Fibroblast of skin of right biceps (primary cell): ENCODE measurements around the gene GOLGA6D.
"Not testable (repeated sequence)": the region's sequence is repeated elsewhere in the genome, so short reads cannot be mapped to it uniquely, and the experiment has no call there.

Experiments used
- DNase-seq: peaks from one replicate; pipeline ENCODE4 v3.0.0-alpha.2; 2013

The GOLGA6D gene, protein sequence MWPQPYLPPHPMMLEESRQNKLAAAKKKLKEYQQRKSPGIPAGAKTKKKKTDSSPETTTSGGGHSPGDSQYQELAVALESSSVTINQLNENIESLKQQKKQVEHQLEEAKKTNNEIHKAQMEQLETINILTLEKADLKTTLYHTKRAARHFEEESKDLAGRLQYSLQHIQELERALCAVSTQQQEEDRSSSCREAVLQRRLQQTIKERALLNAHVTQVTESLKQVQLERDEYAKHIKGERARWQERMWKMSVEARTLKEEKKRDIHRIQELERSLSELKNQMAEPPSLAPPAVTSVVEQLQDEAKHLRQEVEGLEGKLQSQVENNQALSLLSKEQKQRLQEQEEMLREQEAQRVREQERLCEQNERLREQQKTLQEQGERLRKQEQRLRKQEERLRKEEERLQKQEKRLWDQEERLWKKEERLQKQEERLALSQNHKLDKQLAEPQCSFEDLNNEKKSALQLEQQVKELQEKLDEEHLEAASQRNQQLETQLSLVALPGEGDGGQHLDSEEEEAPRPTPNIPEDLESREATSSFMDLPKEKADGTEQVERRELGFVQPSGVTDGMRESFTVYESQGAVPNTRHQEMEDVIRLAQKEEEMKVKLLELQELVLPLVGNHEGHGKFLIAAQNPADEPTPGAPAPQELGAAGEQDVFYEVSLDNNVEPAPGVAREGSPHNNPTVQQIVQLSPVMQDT

GRCh38 chr15:75282572-75282971 lies at the start of gene GOLGA6D:
GOLGA6D (plus strand) TSS chr15:75282835; CDS start chr15:75282876, 41 bp downstream.
- DNase-seq, result not testable (repeated sequence)

DNA sequence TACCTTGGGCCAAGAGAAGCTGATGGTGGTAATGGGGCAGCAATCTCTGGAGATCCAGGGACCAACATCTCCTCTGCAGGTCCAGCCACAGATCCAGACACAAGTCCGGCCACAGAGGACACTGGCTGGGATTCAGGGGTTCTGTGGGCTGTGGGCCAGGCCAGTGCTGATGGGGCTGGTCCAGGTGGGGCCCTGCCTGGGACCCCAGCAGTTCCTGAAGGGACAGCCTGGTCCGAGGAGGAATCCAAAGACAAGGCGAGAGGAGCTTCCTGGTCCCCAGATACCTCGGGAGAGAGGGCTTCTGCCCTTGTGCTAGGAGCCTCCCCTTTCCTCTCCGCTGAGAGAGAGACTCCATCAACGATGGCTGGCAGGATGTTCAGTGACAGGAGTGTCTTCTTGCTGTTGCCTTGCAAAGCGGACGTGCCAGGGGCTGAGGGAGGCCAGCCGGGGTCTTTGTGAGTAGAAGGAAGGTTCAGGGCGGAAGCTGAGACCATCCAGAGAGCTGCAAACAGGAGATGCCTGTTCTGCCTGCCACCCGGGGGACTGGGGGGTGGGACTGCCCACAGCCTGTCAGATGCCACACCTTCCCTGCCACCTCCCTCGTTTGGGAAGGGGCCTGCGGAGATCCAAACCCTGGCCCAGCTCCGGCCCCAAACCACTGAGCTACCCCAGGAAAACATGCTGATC lies 49.0 kb upstream of the GOLGA6D start:
- DNase-seq, result no peak

DNA sequence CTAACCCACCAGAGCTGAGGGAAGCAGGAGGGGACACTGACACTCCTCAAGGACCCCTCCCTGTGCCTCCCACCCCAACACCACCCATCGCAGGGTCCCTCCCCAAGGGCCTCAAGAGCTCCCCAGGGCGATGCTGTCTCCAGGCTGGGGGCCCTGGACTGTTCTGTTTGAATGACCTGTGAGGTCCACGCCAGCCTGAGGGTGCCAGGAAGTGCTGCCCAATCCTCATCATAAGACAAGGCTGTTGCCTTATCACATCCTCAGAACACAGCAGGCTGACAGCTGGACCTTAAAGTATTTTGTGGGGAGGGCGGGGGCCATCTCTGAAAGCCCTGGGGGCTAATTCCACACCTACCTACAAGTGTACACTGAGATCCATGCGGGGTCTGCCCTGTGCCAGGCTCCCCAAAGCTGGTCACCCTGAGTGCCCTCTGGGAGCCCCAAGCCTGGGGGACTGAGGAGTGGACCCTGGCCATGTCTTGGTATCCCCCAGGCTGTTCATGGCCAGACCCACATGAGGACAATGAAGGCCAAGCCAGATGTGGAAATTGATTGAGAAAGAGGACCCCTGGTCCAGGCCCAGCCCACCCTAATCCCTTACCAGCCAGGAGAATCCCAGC lies 48.3 kb upstream of the GOLGA6D start:
- no peak for DNase-seq

GRCh38 chr15:75235051-75235673 lies 47.5 kb upstream of the GOLGA6D start:
- no peak for DNase-seq

DNA sequence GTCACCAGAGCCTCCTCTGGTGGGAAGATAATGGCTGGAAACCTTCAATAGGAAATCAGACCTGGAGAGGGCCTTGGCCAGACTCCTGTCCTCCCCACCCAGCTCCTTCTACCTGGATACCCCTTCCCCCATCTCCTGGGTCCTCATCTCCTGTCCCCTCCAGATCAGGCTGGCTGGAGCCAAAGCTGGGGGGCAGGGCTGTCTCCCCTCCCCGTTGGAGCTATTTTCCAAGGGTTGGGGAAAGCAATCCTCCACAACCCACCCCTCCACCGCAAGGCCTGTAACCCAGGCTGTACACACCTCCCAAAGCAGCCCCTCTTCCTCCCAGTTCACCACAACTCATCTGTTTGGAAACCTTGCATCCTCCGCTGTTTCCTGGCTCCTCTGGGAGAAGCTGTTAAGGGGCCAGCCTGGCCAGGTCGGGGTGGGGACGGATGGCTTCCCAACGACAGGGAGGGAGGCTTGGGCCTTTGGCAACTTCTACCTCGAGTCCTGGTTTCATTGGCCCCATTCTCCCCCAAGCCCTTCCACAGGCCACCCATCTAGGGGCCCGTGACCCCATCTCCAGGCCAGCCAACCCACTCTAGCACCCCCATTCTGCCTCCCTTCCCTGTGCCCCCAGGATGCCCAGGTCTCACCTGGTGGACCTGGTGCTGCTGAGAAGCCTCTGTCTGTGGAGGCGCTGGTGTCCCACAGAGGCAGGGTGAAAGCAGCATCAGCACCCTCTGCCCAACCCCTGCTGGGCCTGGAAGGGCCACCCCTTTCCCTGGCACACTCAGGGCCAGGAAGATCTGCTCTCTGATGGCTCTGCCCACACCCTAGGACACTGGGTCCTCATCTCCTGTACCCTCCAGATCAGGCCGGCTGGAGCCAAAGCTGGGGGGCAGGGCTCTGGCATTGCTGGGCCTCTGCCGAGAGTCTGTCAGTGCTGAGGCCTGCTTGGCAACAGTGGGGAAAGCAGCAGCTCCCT lies 46.6 kb upstream of the GOLGA6D start:
- no peak for DNase-seq

DNA sequence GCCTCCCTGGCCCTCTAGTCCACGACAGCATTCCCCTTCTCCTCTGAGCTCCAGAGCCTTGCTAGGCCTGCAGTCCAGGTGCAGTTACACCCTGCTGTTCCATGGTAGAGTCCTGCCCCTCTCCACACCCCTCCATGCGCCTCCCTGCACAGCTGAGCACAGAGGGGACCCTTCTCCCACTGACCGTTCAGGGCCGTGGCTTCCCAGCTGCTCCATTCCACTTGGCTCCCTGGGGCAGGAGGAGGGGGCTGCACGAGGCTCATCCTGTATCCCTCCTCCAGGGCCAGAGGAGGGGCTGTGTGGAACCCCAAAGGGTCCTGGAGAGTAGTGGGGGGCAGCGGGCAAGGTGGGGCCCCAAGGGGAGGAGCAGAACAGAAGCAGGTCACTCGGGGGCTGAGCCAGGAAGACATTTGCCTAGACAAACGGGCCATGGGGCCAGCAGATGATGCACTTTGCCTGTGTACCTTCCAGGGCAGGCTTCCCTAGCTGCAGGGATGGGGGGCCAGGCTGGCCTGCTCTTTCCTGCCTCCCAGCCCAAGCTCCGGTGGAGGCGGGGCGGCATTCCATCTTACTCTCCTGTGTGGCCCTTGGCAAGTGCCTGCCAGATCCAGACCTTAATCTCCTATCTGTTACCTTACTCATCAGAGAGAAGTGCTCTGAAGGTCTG lies 45.2 kb upstream of the GOLGA6D start:
- DNase-seq, result no peak

GRCh38 chr15:75238150-75238549 lies 44.5 kb upstream of the GOLGA6D start:
- DNase-seq, result no peak

- not testable (repeated sequence) for DNase-seq
Observed at GRCh38 chr15:75245741-75246140, 36.9 kb upstream of the GOLGA6D start.

DNA sequence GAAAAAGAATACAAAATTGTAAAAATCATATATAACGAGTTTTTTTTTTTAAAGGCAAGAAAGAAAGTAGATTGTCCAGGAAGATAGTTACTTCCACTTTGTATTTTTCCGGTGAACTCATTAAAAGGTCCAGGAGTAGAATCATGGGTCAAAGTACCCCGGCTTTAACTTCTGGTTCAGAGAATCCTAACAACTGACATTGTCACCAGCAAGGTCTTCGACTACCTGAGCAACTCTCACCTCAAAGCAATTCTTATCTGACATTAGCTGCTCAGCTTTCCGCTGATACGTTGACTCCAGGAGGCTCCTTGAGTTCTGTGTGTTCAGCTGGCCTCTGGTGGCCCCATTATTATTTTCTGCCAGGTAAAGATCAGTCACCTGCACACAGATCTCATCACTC lies 33.6 kb upstream of the GOLGA6D start:
- DNase-seq, result not testable (repeated sequence)

GRCh38 chr15:75249726-75250125 lies 32.9 kb upstream of the GOLGA6D start:
- DNase-seq, result no peak

- DNase-seq, result not testable (repeated sequence)
Observed at GRCh38 chr15:75251343-75251742, 31.3 kb upstream of the GOLGA6D start.

- not testable (repeated sequence) for DNase-seq
Observed at GRCh38 chr15:75252285-75252684, 30.4 kb upstream of the GOLGA6D start.

DNA sequence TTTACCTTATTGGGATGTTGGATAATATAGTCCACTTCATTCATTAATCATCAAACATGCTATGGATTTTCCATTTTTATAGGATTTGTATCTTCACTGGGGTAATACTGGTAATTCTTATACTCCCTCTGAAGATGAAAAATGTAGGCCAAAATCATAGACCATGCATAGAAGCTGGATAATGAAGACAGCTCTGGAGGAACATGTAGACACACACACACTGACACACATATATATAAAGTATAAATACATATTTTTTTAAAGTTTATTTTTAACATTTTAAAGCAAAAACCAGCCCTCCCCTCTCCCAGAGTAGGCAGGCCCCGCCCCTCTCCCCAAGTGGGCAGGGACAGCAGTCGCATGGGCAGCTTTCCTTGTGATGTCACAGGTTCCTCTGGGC lies 24.6 kb upstream of the GOLGA6D start, which contains the start of gene GOLGA6C:
TSS of gene GOLGA6C (plus strand) at position 301 of the 400 bp plus-strand sequence. CDS start 265 bp downstream, outside the sequence.
- DNase-seq, result not testable (repeated sequence)

- not testable (repeated sequence) for DNase-seq
Observed at GRCh38 chr15:75258620-75259343, 23.9 kb upstream of the GOLGA6D start.

DNA sequence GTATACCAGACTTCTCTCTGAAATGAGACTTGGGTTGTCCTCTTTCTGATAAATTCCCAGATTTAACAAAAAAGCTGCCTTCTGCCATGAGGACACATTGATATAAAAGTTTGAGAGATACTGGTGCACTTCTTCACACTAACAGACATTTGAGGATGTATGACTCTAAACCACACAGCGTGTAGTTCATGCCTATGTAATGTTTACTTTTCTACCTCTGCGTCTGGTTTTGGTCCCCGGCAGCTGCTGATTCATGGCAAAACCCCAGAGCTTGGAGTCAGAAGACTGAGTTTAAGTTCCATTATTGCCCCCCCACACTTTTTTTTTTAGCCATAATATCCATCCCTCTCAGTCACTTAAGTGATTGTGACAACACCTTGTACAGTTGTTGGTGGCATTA lies 22.8 kb upstream of the GOLGA6D start:
- DNase-seq, result not testable (repeated sequence)

DNA sequence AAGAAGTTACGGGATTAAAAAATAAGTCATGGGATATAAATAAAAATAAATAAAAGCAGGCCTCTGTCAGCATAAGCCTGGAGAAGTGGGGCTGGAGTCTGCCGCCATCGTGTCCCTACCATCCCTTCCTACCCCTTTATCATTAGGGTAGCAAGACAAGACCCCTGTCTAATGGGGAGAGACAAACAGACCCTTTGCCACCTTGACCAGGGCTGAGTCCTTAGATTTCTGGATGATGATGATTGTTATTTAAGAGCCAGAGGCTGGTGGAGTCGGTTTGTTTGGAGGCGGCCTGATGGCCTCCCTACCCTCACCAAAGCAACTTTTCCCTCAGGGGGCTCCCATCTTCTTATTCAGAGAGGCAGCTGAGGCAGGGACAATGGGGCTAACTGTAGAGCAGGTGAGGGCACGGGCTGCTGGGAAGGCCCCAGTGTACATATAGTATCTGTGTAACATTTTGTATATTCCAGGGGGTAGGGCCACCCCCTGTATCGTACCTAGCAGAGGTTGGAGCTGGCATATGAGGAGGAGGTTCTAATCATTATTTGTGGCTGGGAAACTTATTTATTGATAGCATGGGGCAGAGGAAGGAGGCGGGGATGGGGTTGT lies 8.8 kb upstream of the GOLGA6D start:
- DNase-seq, result not testable (repeated sequence)

- DNase-seq, result peak; percentile 24
Observed at GRCh38 chr15:75274509-75275107, 8.0 kb upstream of the GOLGA6D start.

GRCh38 chr15:75275617-75276016 lies 7.0 kb upstream of the GOLGA6D start:
- DNase-seq, result not testable (repeated sequence)

- DNase-seq, result not testable (repeated sequence)
Observed at GRCh38 chr15:75278497-75278896, 4.1 kb upstream of the GOLGA6D start.
